Vagina (tissue), 2 donors: ENCODE results near the gene LGR6.

Source experiments
- CTCF ChIP-seq, 3 experiments: fragments of 450-650 bp in 2 of 3; fragments of 200-600 bp in 1 of 3; sonication (generic) in 1 of 3; IDR thresholded peaks; one replicate each; pipeline ENCODE4 v1.5.1; 2017 to 2019; ENCODE audit warnings: antibody characterized with exemption in 3 of 3, mild to moderate bottlenecking in 2 of 3, moderate library complexity in 2 of 3
- POLR2A ChIP-seq, 2 donors: fragments of 450-650 bp; IDR thresholded peaks; one replicate each; pipeline ENCODE4 v1.6.1; 2017; ENCODE audit warnings: antibody characterized with exemption in 2 of 2, mild to moderate bottlenecking in 2 of 2, moderate library complexity in 2 of 2
- POLR2AphosphoS5 ChIP-seq, 2 donors: sonication (generic); formaldehyde crosslinking; IDR thresholded peaks; one replicate each; pipeline ENCODE4 v1.9.0; 2017; ENCODE audit warnings: antibody characterized with exemption in 2 of 2, mild to moderate bottlenecking in 2 of 2, low read depth in 1 of 2; ENCODE audit not compliant: insufficient read depth in 1 of 2

GRCh38 chr1:202302166-202302565, 108.6 kb downstream of the LGR6 start:
- TF ChIP-seq POLR2AphosphoS5 (IDR thresholded peaks at IDR 0.05; ENCODE audit: insufficient read depth in 1 of 2, low read depth in 1 of 2): no peak
- TF ChIP-seq CTCF (IDR thresholded peaks at IDR 0.05): no peak
- TF ChIP-seq POLR2A (IDR thresholded peaks at IDR 0.05): no peak
